OCI-M1 (cell line): ENCODE results near the gene WDR35.
A peak's percentile ranks its signal among the peaks of the same experiment; 100 is the strongest.

ENCODE experiments used
- DNase-seq: peaks from one replicate; lab custom pipeline; 2025; lab: John Stamatoyannopoulos, UW

The WDR35 gene

DNA sequence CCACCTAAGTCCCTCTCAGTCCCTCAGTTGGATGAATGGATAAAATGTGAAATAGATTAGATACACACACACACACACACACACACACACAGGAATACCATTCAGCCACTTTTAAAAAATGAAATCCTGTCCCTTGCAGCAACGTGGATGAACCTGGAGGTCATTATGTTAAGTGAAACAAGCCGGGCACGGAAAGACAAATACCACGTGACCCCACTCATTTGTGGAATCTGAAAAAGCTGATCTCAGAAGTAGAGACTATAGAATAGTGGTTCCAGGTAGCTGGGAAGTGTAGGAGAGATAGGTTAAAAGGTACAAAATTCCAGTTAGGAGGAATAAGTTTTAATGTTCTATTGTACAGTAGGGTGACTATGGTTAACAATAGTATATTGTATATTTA, 119.1 kb downstream of the WDR35 start:
- no peak for DNase-seq

DNA sequence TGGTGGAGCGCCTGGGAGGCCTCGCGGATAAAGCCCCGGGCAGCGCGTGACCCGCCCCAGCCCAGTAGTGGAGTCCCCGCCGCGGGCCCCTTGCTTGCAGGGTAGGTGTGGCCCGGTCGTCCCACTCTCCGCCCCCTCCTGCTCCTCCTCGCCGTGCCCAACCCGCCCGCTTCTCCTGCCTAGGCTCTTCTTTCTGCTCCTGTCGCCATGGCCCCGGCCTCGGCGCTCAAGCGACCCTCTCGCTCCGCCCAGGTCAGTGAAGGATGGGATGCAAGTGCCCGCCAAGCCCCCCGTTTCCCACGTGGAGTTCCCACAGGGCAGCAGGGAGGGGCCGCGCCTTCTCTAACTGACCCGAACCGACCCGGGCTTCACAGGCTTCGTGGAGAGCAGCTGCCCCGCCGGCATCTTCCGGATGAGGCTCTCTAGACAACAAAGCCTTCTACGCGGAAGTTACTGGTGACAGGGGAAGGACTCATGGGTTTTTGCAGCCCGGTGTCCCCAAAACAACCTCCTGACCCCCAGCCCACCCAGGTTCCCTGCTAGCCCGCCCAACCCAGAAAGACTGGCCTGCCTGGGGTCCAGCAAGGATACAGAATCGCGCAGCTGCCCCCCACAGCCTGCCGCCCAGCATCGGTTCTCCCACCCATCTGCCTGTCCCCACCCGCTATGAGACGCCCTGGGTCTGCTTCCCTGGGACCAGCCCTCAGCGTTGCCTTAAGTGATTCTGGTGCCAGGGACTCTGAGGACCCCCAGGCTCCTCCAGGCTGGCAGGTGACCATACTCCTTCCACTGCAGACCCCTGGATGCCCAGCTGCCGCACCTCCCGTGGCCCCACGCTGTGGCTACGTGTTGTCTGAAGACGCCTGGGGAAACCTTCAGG, 121.0 kb downstream of the WDR35 start:
- DNase-seq: no peak

DNA sequence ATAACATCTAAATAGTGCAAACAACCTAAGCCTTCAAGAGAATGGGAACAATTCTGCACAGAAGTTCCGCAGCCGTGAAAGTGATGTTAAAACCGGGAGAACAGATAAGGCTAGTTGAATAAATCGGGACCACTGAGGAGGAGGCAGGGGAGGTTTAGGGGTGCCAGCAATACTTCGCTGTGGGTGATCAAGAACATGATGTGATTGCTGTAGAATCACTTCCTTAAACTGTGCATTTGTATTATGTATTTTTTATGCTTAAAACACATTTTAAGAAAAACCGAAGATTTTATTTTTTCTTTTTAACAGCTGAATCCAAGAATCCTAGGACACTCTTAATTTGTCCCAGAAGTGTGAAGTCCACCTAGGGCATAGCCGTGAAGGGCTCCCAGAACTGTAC, 121.7 kb downstream of the WDR35 start:
- no peak for DNase-seq

DNA sequence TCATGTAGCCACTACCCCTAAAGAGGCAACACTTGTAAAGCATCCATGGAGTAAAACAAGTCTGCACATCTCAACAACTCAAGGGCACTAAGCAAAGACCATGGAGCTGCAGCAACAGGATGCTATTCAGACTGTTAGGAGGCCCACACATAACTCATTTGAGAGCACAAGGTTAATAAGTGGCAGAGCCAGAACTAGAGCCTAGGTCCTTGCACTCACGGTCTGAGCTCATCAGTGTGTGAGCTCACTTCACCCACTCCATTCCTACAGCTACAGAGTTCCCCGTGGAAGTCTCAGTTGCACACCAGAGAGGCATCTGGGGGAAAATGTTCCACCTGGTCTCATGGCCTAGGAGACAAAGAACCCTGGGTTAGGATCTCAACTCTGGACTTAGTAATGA, 123.1 kb downstream of the WDR35 start:
- no peak for DNase-seq

DNA sequence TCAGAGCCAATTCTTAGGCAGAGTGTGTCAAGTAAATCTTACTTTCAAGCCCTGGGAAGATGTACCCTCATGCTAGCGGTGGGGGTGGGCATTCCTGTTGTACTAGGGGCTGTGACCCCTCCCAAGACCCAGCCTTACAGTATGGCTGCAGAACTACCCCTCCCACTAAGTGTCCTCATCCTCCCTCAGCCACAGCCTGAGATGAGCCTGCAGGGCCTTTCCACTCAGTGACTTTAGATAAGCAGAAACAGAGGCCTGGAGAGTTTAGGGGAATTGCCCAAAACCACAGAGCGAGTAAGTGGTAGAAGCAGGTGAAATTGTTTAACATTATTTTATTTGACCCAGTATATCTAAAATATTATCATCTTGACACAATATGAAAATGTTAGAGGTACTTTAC, 124.8 kb downstream of the WDR35 start:
- peak; percentile 62 for DNase-seq

DNA sequence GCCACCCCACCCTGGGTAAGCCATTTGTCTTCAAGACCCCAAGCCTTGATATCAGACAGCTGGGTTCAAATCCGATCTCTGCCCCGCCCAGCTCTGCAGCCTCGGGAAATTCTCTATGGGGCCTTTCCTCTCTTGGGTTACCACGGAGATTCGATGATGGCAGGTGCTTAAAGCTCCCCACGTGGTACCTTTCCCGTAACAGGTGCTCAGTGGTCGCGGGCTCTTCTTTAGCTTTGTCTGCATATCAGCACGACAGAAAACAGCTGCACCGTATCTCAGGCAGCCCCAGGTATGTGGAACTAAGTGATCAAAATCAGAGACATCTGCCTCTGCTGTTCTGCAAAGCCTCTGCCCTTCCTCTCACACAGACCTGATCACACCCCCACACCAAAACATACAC, 125.5 kb downstream of the WDR35 start:
- DNase-seq: no peak

DNA sequence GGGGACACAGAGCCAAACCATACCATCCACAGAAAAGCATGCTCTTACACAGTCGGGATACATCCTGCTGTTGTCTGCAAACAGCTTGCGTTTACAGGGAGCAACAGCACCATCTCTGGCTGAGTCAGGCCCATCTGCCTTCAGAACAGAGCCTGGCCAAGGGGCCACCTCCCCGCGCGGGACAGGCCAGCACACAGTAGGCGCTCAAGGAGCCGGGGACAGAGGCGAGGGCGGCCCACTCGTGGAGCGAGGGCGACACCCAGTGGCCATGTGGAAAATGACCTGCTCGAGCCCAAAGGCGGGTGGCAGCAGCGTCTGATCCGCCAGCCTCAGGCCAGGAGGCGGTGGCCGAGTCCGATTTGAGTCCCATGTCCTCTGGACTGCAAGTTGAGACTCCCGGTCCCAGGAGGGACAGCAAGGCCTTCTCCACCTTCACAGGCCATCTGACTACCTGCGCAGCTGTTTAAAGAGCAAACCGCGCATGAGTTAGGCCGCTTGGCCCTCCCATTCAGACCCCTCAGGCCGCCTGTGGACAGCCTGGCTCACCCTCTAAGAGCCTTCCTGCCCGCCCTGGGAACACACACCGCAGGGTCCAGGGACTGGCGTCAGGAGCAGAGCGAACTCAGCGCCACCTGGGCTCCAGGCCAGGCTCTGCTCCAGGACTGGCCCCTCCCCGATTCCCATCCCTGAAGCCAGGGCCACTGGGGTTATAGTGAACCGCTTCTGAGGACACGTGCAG, 126.4 kb downstream of the WDR35 start:
- peak; percentile 70 for DNase-seq

DNA sequence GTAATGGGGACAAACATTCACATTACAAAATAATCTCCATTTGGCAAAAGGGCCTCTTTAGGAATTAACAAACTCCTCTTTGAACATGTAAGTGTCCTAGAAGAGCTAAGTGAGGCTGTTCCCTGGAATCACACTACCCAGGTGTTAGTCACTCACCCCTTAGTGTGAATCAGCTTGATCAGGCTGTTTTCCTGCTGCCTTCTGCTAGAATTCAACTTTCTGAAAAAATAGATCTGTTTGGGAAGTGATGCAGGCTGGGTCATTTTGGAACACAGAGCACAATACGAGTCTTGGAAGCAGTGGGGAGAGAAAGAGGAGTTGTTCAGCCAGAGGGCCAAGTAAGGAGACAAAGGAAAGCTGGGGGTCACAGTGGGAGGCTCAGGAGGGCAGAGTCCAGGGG, 128.1 kb downstream of the WDR35 start:
- no peak for DNase-seq
